Measurements from ENCODE around the gene EFHD2.
"Not testable (repeated sequence)": the region's sequence is repeated elsewhere in the genome, so short reads cannot be mapped to it uniquely, and the experiment has no call there.

The EFHD2 gene

GRCh38 chr1:15455522-15455921 lies 45.8 kb downstream of the EFHD2 start:
- H3K36me3 ChIP-seq (ENCODE audit: control insufficient read depth in 2 of 2, insufficient read depth in 2 of 2, low read length in 2 of 2) = no peaks in the 10 kb centered on the region
- H3K27ac ChIP-seq (ENCODE audit: low read length) = no peak overlapping the region
- peaks cover 0 to 10% of the 10 kb centered on the region in 2 donors for H3K9me3 ChIP-seq (ENCODE audit: control insufficient read depth in 2 of 2, low read length in 2 of 2)
- H3K4me3 ChIP-seq (ENCODE audit: low read length in 2 of 2) = no peak overlapping the region
- H3K9ac ChIP-seq (ENCODE audit: low read length in 2 of 2) = no peak overlapping the region
- peaks cover 14% of the 10 kb centered on the region for H3K4me1 ChIP-seq (ENCODE audit: control insufficient read depth, insufficient read depth, low read length)
- no peaks in the 10 kb centered on the region for H3K27me3 ChIP-seq (ENCODE audit: control insufficient read depth in 1 of 2, insufficient read depth in 2 of 2, low read length in 2 of 2)

- Histone ChIP-seq H3K9ac (ENCODE audit: low read length in 2 of 2) (no peak within 1 kb of the TSS), H3K4me1 (ENCODE audit: control insufficient read depth, insufficient read depth, low read length) (peaks cover 14% of the 10 kb centered on the region), H3K27ac (ENCODE audit: low read length) (no peak within 1 kb of the TSS), H3K9me3 (ENCODE audit: control insufficient read depth in 2 of 2, low read length in 2 of 2) (peaks cover 0 to 5% of the 10 kb centered on the region in 2 donors), H3K4me3 (ENCODE audit: low read length in 2 of 2) (no peak within 1 kb of the TSS), H3K36me3 (ENCODE audit: control insufficient read depth in 2 of 2, insufficient read depth in 2 of 2, low read length in 2 of 2) (no peaks in the 10 kb centered on the region), H3K27me3 (ENCODE audit: control insufficient read depth in 1 of 2, insufficient read depth in 2 of 2, low read length in 2 of 2) (no peaks in the 10 kb centered on the region)
Observed at GRCh38 chr1:15456313-15456954, 46.7 kb downstream of the EFHD2 start, which contains the start of gene CELA2A. CELA2A (plus strand) TSS chr1:15456732; CDS start chr1:15456754, 22 bp downstream.

- H3K36me3 ChIP-seq (ENCODE audit: control insufficient read depth in 2 of 2, insufficient read depth in 2 of 2, low read length in 2 of 2) = no peaks in the 10 kb centered on the region
Observed at GRCh38 chr1:15457585-15457984, 47.9 kb downstream of the EFHD2 start.

DNA sequence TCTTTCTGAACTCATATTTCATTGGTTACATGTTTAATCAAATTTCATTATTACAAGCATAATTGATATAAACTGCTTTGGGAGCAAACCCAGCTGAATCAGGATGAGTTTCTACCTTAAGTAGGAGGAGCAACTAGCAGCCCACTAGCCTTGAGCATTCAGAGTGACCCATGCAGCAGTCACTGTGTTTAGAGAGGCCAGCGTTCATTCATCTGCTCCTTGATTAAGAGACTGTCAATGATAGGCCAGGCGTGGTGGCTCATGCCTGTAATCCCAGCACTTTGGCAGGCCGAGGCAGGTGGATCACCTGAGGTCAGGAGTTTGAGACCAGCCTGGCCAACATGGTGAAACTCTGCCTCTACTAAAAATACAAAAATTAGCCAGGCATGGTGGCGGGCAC lies 48.7 kb downstream of the EFHD2 start:
- not testable (repeated sequence) for H3K36me3 ChIP-seq (ENCODE audit: control insufficient read depth in 2 of 2, insufficient read depth in 2 of 2, low read length in 2 of 2); H3K9ac ChIP-seq (ENCODE audit: low read length in 2 of 2); H3K4me3 ChIP-seq (ENCODE audit: low read length in 2 of 2); H3K9me3 ChIP-seq (ENCODE audit: control insufficient read depth in 2 of 2, low read length in 2 of 2); H3K27me3 ChIP-seq (ENCODE audit: control insufficient read depth in 1 of 2, insufficient read depth in 2 of 2, low read length in 2 of 2); H3K27ac ChIP-seq (ENCODE audit: low read length)
- H3K4me1 ChIP-seq (ENCODE audit: control insufficient read depth, insufficient read depth, low read length) = peaks cover 14% of the 10 kb centered on the region

More at GRCh38 chr1:15457585-15457984, 47.9 kb downstream of the EFHD2 start:
- H3K27ac ChIP-seq (ENCODE audit: low read length) = no peak overlapping the region
- H3K9me3 ChIP-seq (ENCODE audit: control insufficient read depth in 2 of 2, low read length in 2 of 2) = no peaks in the 10 kb centered on the region
- peaks cover 14% of the 10 kb centered on the region for H3K4me1 ChIP-seq (ENCODE audit: control insufficient read depth, insufficient read depth, low read length)
- H3K9ac ChIP-seq (ENCODE audit: low read length in 2 of 2) = no peak overlapping the region
- no peaks in the 10 kb centered on the region for H3K27me3 ChIP-seq (ENCODE audit: control insufficient read depth in 1 of 2, insufficient read depth in 2 of 2, low read length in 2 of 2)
- no peak overlapping the region for H3K4me3 ChIP-seq (ENCODE audit: low read length in 2 of 2)

DNA sequence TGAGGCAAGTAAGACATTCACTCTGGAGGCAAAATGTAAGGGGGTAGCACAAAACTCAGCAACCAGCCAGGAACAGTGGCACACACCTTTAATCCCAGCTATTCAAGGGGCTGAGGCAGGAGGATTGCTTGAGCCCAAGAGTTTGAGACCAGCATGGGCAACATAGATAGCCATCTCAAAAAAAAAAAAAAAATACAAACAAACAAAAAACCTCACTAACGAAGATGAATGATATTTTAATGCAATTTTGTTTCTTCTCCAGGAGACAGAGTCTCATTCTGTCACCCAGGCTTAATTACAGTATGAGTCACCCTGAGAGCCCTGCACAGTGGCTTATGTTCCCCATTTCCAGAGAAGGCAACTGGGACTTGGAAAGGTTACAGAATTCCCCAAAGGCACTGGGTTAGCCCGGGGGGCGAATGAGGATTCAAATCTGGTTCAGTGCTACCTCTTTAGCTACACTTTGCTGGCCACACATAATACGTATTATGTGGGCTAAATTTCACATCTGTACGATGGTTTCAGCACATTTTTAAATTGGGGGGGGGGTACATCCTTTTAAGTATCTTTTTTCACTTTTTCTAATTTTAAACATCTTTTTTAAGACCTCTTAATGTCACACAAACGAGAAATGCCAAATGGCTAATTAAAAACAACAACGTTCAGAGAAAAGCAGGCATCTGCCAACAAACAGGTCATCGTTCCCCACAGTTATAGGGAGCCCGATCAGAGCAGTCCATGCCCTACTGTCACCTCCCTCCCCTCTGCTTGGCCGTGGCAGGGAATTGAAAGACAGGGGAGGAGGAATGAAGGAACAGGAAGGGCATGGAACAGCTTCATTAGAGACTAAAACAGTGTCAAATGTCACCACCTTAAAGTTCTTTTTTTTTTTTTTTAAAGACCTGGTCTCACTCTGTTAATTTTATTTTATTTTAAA lies 50.4 kb downstream of the EFHD2 start:
- Histone ChIP-seq H3K4me3 (ENCODE audit: low read length in 2 of 2) (no peak overlapping the region), H3K27me3 (ENCODE audit: control insufficient read depth in 1 of 2, insufficient read depth in 2 of 2, low read length in 2 of 2) (no peaks in the 10 kb centered on the region), H3K36me3 (ENCODE audit: control insufficient read depth in 2 of 2, insufficient read depth in 2 of 2, low read length in 2 of 2) (no peaks in the 10 kb centered on the region), H3K9ac (ENCODE audit: low read length in 2 of 2) (no peak overlapping the region), H3K4me1 (ENCODE audit: control insufficient read depth, insufficient read depth, low read length) (peaks cover 5% of the 10 kb centered on the region), H3K9me3 (ENCODE audit: control insufficient read depth in 2 of 2, low read length in 2 of 2) (no peaks in the 10 kb centered on the region), H3K27ac (ENCODE audit: low read length) (no peak overlapping the region)

- no peaks in the 10 kb centered on the region for H3K9me3 ChIP-seq (ENCODE audit: control insufficient read depth in 2 of 2, low read length in 2 of 2)
- no peaks in the 10 kb centered on the region for H3K27me3 ChIP-seq (ENCODE audit: control insufficient read depth in 1 of 2, insufficient read depth in 2 of 2, low read length in 2 of 2)
- no peak overlapping the region for H3K4me3 ChIP-seq (ENCODE audit: low read length in 2 of 2)
- H3K4me1 ChIP-seq (ENCODE audit: control insufficient read depth, insufficient read depth, low read length) = peaks cover 5% of the 10 kb centered on the region
- H3K27ac ChIP-seq (ENCODE audit: low read length) = no peak overlapping the region
- no peak overlapping the region for H3K9ac ChIP-seq (ENCODE audit: low read length in 2 of 2)
- no peaks in the 10 kb centered on the region for H3K36me3 ChIP-seq (ENCODE audit: control insufficient read depth in 2 of 2, insufficient read depth in 2 of 2, low read length in 2 of 2)
Observed at GRCh38 chr1:15460708-15461095, 51.0 kb downstream of the EFHD2 start.

- not testable (repeated sequence) for H3K27ac ChIP-seq (ENCODE audit: low read length); H3K9ac ChIP-seq (ENCODE audit: low read length in 2 of 2); H3K9me3 ChIP-seq (ENCODE audit: control insufficient read depth in 2 of 2, low read length in 2 of 2); H3K4me1 ChIP-seq (ENCODE audit: control insufficient read depth, insufficient read depth, low read length); H3K27me3 ChIP-seq (ENCODE audit: control insufficient read depth in 1 of 2, insufficient read depth in 2 of 2, low read length in 2 of 2); H3K36me3 ChIP-seq (ENCODE audit: control insufficient read depth in 2 of 2, insufficient read depth in 2 of 2, low read length in 2 of 2); H3K4me3 ChIP-seq (ENCODE audit: low read length in 2 of 2)
Observed at GRCh38 chr1:15463064-15463800, 53.5 kb downstream of the EFHD2 start.

GRCh38 chr1:15463926-15464322 lies 54.2 kb downstream of the EFHD2 start:
- not testable (repeated sequence) for H3K9me3 ChIP-seq (ENCODE audit: control insufficient read depth in 2 of 2, low read length in 2 of 2); H3K4me1 ChIP-seq (ENCODE audit: control insufficient read depth, insufficient read depth, low read length); H3K36me3 ChIP-seq (ENCODE audit: control insufficient read depth in 2 of 2, insufficient read depth in 2 of 2, low read length in 2 of 2); H3K27me3 ChIP-seq (ENCODE audit: control insufficient read depth in 1 of 2, insufficient read depth in 2 of 2, low read length in 2 of 2); H3K27ac ChIP-seq (ENCODE audit: low read length); H3K4me3 ChIP-seq (ENCODE audit: low read length in 2 of 2); H3K9ac ChIP-seq (ENCODE audit: low read length in 2 of 2)

- Histone ChIP-seq H3K27ac (ENCODE audit: low read length) (no peak overlapping the region), H3K9ac (ENCODE audit: low read length in 2 of 2) (no peak overlapping the region), H3K4me1 (ENCODE audit: control insufficient read depth, insufficient read depth, low read length) (peaks cover 11% of the 10 kb centered on the region), H3K4me3 (ENCODE audit: low read length in 2 of 2) (no peak overlapping the region), H3K36me3 (ENCODE audit: control insufficient read depth in 2 of 2, insufficient read depth in 2 of 2, low read length in 2 of 2) (no peaks in the 10 kb centered on the region), H3K9me3 (ENCODE audit: control insufficient read depth in 2 of 2, low read length in 2 of 2) (no peaks in the 10 kb centered on the region), H3K27me3 (ENCODE audit: control insufficient read depth in 1 of 2, insufficient read depth in 2 of 2, low read length in 2 of 2) (no peaks in the 10 kb centered on the region)
Observed at GRCh38 chr1:15465674-15466073, 56.0 kb downstream of the EFHD2 start.

DNA sequence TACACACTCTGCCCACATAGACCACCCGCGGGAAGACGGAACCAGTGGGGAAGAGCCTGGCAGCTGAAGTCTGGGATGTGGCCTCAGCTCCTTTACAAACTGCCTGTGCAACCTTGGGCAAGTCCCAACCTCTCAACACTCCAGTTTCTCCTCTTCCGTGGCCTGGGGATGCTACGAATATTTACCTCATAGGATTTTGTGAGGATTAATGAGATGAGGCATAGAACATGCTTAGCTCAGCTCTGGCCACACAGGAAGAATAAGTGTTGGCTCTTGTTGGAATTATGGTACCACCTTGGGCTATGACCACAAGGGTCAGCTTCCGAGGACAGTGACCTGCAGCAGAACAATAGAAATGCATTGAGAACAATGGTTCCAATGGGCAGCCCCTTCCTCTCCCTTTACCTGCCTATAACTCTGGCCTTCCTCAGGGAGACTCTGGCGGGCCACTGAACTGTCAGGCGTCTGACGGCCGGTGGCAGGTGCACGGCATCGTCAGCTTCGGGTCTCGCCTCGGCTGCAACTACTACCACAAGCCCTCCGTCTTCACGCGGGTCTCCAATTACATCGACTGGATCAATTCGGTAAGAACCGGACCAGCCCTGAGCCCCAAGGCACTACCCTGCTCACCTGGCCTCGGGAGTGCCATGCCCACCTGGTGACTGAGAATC lies 57.4 kb downstream of the EFHD2 start:
- H3K4me3 ChIP-seq (ENCODE audit: low read length in 2 of 2); H3K9me3 ChIP-seq (ENCODE audit: control insufficient read depth in 2 of 2, low read length in 2 of 2); H3K9ac ChIP-seq (ENCODE audit: low read length in 2 of 2); H3K27me3 ChIP-seq (ENCODE audit: control insufficient read depth in 1 of 2, insufficient read depth in 2 of 2, low read length in 2 of 2); H3K27ac ChIP-seq (ENCODE audit: low read length); H3K36me3 ChIP-seq (ENCODE audit: control insufficient read depth in 2 of 2, insufficient read depth in 2 of 2, low read length in 2 of 2): not testable (repeated sequence)
- H3K4me1 ChIP-seq (ENCODE audit: control insufficient read depth, insufficient read depth, low read length) = peaks cover 11% of the 10 kb centered on the region
